ENCODE results near the gene ST6GALNAC1. TPM values are rescaled to one million over a fixed set of nuclear protein-coding genes. Genes with fewer than 3 reads are reported as not detected.

ST6GALNAC1 gene
- 3.1 TPM for total RNA-seq
- long read RNA-seq, partial matches to known transcripts: 1 of 1 reads
- long read RNA-seq, other reads (novel, unspliced or antisense): 0 of 1 reads

- Histone ChIP-seq H3K27ac (replicated peaks) (peak within 1 kb of the TSS; percentile 85), H3K9me3 (replicated peaks) (peaks cover 17% of the 10 kb centered on the region)
These were observed at the start of gene ST6GALNAC1 for GRCh38 chr17:76643553-76644148. TSS of gene ST6GALNAC1 (minus strand) at chr17:76643757. CDS start at chr17:76643638, 119 bp downstream.

GRCh38 chr17:76691379-76692191 lies 48.0 kb upstream of the ST6GALNAC1 start:
- intact Hi-C loops (cut with micrococcal nuclease): no loop called here
- DNase-seq: no peak
- H3K36me3 ChIP-seq: peaks cover 6% of the 10 kb centered on the region
- H3K9me3 ChIP-seq (replicated peaks): no peaks in the 10 kb centered on the region
- H3K27me3 ChIP-seq (ENCODE audit: low read depth): no peaks in the 10 kb centered on the region
- no peak for TF ChIP-seq CTCF (IDR thresholded peaks at IDR 0.05; ENCODE audit: borderline replicate concordance)
- H3K4me1 ChIP-seq: peaks cover 100% of the 10 kb centered on the region
- H3K27ac ChIP-seq (replicated peaks): peak overlapping the region; percentile 98
- peak overlapping the region; percentile 13 for H3K4me3 ChIP-seq

More at GRCh38 chr17:76643553-76644148, at the start of gene ST6GALNAC1:
- Histone ChIP-seq H3K4me1 (peaks cover 11% of the 10 kb centered on the region), H3K4me3 (peak within 1 kb of the TSS; percentile 56), H3K36me3 (no peaks in the 10 kb centered on the region), H3K27me3 (ENCODE audit: low read depth) (no peaks in the 10 kb centered on the region)
- TF ChIP-seq CTCF (IDR thresholded peaks at IDR 0.05; ENCODE audit: borderline replicate concordance): no peak
- intact Hi-C loops (cut with micrococcal nuclease): no loop called here
- peak; percentile 18 for DNase-seq

- intact Hi-C loops (cut with micrococcal nuclease): no loop called here
These were observed 47.2 kb upstream of the ST6GALNAC1 start for GRCh38 chr17:76690596-76691280.

GRCh38 chr17:76689859-76690258 lies 46.3 kb upstream of the ST6GALNAC1 start:
- no peaks in the 10 kb centered on the region for H3K9me3 ChIP-seq (replicated peaks)
- H3K27me3 ChIP-seq (ENCODE audit: low read depth): no peaks in the 10 kb centered on the region
- H3K4me3 ChIP-seq: no peak overlapping the region
- peak overlapping the region; percentile 98 for H3K27ac ChIP-seq (replicated peaks)
- no peak for TF ChIP-seq CTCF (IDR thresholded peaks at IDR 0.05; ENCODE audit: borderline replicate concordance)
- H3K4me1 ChIP-seq: peaks cover 100% of the 10 kb centered on the region
- H3K36me3 ChIP-seq: peaks cover 7% of the 10 kb centered on the region
- no peak for DNase-seq
- intact Hi-C loops (cut with micrococcal nuclease): no loop called here

More at GRCh38 chr17:76690596-76691280, 47.2 kb upstream of the ST6GALNAC1 start:
- no peaks in the 10 kb centered on the region for H3K27me3 ChIP-seq (ENCODE audit: low read depth)
- no peaks in the 10 kb centered on the region for H3K9me3 ChIP-seq (replicated peaks)
- TF ChIP-seq CTCF (IDR thresholded peaks at IDR 0.05; ENCODE audit: borderline replicate concordance): no peak
- H3K27ac ChIP-seq (replicated peaks): peak overlapping the region; percentile 98
- H3K36me3 ChIP-seq: peaks cover 6% of the 10 kb centered on the region
- peak overlapping the region; percentile 13 for H3K4me3 ChIP-seq
- no peak for DNase-seq
- peaks cover 100% of the 10 kb centered on the region for H3K4me1 ChIP-seq

- Histone ChIP-seq H3K27me3 (ENCODE audit: low read depth) (no peaks in the 10 kb centered on the region), H3K4me3 (peak overlapping the region; percentile 46), H3K36me3 (peaks cover 23% of the 10 kb centered on the region), H3K4me1 (peaks cover 100% of the 10 kb centered on the region), H3K27ac (replicated peaks) (peak overlapping the region; percentile 98), H3K9me3 (replicated peaks) (no peaks in the 10 kb centered on the region)
- intact Hi-C loops (cut with micrococcal nuclease): no loop called here
- DNase-seq: no peak
- no peak for TF ChIP-seq CTCF (IDR thresholded peaks at IDR 0.05; ENCODE audit: borderline replicate concordance)
These were observed 44.6 kb upstream of the ST6GALNAC1 start for GRCh38 chr17:76688165-76688622.
